Activated naive CD8-positive, alpha-beta T cell treated with anti-CD3 and anti-CD28 coated beads, Interleukin-2, amount 10 ng/mL, durations not matched to agents 7 days and 5 days (primary cell): ENCODE results near the gene ZMYND12. TPM values are rescaled to one million over a fixed set of nuclear protein-coding genes. Genes with fewer than 3 reads are reported as not detected.

Experiments
- ATAC-seq: fragments of 150-1000 bp; cut with Tn5 transposase; one replicate; pipeline ENCODE4 v1.10.0; 2021; ENCODE audit warnings: low read depth, moderate library complexity
- POLR2A ChIA-PET: fragments of 350-600 bp; sonication (Branson Sonifier 250); formaldehyde crosslinking; loops from one replicate; lab custom pipeline; 2021; ENCODE audit warnings: antibody characterized with exemption; lab: Charles Lee
- DNase-seq: peaks from one replicate; pipeline ENCODE4 v3.0.0; 2021
- H3K27ac Mint-ChIP-seq: one replicate; pipeline ENCODE4 v1.8.0; 2022; ENCODE audit warnings: mild to moderate bottlenecking, mixed read lengths
- H3K27me3 Mint-ChIP-seq: one replicate; pipeline ENCODE4 v1.8.0; 2022; ENCODE audit warnings: mild to moderate bottlenecking, moderate library complexity, mixed read lengths
- H3K36me3 Mint-ChIP-seq: one replicate; pipeline ENCODE4 v1.8.0; 2021; ENCODE audit warnings: mild to moderate bottlenecking, mixed read lengths
- H3K4me1 Mint-ChIP-seq: one replicate; pipeline ENCODE4 v1.8.0; 2021; ENCODE audit warnings: mixed read lengths
- H3K4me3 Mint-ChIP-seq: one replicate; pipeline ENCODE4 v1.8.0; 2022; ENCODE audit warnings: mild to moderate bottlenecking, moderate library complexity, mixed read lengths
- H3K9me3 Mint-ChIP-seq: one replicate; pipeline ENCODE4 v1.8.0; 2021; ENCODE audit warnings: mixed read lengths
- total RNA-seq, 2 experiments: library from RNA; stranded (reverse); gene quantifications; one replicate each; pipeline ENCODE4 v1.2.3, GENCODE V29; 2021

Gene ZMYND12
- total RNA-seq, 2 experiments from 2014 or later = 0.44 to 0.79 TPM

DNA sequence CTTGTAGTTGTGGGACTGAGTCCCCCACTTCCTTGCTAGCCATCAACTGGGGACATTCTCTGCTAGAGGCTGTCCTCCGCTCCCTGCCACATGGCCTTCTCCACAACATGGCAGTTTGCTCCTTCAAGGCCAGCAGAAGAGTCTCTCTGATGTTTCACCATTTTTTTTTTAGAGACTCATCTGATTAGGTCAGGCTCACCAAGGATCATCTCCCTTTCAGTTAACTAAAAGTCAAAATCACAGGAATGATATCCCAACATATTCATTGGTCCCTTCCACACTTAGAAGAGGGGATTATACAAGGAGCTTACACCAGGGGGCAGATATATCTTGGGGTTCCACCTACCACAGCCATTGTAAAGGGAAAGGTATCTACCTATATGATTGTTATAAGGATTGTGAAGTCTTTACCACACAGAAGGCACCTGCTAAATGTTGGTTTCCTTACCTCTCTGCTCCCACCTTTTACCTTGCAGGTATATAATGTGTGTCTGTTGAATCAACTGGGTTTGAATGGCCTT lies 51.9 kb downstream of the ZMYND12 start:
- POLR2A ChIA-PET = no interaction called here
- Mint-ChIP-seq H3K27me3 (no peaks in the 10 kb centered on the region), H3K4me3 (no peak overlapping the region), H3K4me1 (no peaks in the 10 kb centered on the region), H3K36me3 (peaks cover 7% of the 10 kb centered on the region), H3K9me3 (no peaks in the 10 kb centered on the region), H3K27ac (no peak overlapping the region)
- DNase-seq (no peak), ATAC-seq (no peak)

DNA sequence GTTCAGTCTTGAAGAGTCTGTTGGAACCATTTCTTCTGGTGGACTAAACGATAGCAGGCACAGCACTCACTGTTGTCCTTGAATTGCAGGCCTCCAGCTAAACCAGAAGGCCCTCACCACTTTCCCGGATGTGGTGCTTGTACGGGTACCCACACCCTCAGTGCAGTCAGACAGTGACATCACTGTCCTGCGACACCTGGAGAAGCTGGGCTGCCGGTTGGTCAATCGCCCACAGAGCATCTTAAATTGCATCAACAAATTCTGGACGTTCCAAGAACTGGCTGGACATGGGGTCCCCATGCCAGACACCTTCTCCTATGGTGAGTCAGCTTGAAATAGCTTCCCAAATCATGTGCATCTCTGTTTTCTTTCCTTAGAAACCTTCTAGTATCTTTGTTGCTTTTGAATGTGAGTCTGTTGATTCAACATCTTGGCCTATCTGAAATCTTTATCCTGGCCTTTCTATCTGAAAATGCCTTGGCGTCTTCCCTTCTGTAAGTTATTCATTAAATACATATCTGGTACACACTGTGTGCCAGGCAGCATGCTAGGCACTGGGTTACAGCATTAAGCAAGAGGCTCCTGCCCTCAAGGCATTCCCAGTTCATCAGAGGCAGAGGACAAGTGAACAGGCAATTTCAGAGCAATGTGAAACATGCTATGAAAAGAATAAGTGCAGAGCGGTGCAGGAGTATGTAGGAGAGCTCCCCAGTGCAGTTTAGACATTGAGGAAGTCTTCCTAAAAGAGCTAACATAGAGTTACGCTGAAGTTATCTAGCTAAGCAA lies 56.3 kb downstream of the ZMYND12 start:
- Mint-ChIP-seq H3K36me3 (no peaks in the 10 kb centered on the region), H3K4me1 (no peaks in the 10 kb centered on the region), H3K27me3 (no peaks in the 10 kb centered on the region), H3K27ac (no peak overlapping the region), H3K4me3 (no peak overlapping the region), H3K9me3 (no peaks in the 10 kb centered on the region)
- ATAC-seq = no peak
- POLR2A ChIA-PET = no interaction called here
- no peak for DNase-seq

DNA sequence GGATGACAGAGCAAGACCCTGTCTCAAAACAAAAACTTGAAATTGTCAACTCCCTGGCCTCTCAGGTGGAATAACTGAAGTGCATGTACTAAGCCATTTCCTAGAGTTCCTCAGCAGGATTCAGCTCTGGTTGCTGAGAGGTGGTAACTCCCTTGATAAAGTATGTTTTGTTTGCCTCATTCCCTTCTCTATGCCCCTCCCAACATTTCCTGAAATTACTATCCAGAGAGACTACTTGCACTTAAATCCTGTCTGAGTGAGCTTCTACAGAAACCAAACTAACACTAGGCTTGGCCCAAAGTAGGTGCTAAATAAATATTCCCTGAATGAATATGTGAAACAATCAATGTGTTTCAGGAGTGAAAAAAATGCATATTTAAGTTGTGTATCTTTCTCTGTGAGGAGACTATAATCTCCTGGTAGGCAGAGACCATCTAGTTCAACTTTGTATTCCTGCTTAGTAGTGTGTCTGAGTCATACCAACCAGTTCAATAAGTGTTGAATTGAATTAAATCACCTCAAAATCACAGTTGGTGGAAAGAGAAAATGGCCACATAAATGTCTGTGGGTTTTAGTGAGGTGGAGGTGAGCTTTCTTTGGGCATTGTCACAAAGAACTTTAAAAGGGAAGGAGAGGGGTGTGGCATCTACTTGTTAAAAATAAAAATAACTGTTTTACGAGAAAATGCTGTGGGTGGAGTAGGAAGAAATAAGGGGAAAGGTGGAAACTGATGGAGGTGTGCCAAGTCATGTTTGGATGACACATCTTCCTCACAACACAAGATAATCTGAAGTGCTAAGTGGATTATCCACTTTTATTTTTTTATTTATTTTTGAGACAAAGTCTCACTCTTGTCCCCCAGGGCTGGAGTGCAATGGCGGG lies 62.6 kb downstream of the ZMYND12 start:
- Mint-ChIP-seq H3K27ac (no peak overlapping the region), H3K4me1 (peaks cover 5% of the 10 kb centered on the region), H3K36me3 (no peaks in the 10 kb centered on the region), H3K9me3 (no peaks in the 10 kb centered on the region), H3K4me3 (no peak overlapping the region), H3K27me3 (no peaks in the 10 kb centered on the region)
- DNase-seq = no peak
- POLR2A ChIA-PET = no interaction called here
- ATAC-seq = no peak

DNA sequence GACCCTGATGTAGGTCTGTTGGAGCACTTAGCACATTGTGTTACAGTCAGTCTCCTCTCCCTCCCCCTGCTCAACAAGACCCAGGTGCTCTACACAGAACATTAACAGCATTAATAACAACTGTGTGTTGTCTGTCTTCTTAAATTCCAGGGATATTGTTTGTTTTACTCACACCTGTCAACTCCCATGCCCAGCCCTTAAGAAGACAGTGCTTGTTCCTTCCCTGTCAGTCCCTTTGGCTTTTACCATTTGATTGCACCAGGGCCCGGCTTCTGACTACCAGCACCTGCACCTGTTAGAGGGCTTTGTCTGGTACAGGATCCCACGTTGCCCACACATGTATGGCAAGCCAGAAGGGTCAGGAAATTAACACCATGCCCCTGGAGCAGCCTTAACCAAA lies 63.6 kb downstream of the ZMYND12 start:
- ATAC-seq (no peak), DNase-seq (no peak)
- POLR2A ChIA-PET = no interaction called here
- H3K27ac Mint-ChIP-seq = no peak overlapping the region
- no peaks in the 10 kb centered on the region for H3K36me3 Mint-ChIP-seq
- H3K27me3 Mint-ChIP-seq = no peaks in the 10 kb centered on the region
- H3K4me1 Mint-ChIP-seq = peaks cover 5% of the 10 kb centered on the region
- no peak overlapping the region for H3K4me3 Mint-ChIP-seq
- no peaks in the 10 kb centered on the region for H3K9me3 Mint-ChIP-seq

DNA sequence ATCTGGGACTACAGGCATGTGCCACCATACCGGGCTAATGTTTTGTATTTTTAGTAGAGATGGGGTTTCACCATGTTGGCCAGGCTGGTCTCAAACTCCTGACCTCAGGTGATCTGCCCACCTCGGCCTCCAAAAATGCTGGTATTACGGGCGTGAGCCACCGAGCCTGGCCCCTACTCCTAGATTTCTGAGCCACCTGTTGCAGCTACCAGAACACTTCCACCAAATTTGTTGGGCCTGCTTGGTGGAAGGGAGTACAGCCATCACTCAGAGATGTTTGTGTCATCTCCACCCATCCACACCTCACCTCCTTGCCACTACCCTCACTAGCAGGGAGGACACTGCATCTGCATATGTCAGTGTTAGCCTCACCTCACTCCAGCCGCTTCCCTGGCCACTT lies 69.8 kb downstream of the ZMYND12 start:
- H3K27ac Mint-ChIP-seq = no peak overlapping the region
- POLR2A ChIA-PET = no interaction called here
- H3K36me3 Mint-ChIP-seq = no peaks in the 10 kb centered on the region
- DNase-seq (no peak), ATAC-seq (no peak)
- H3K9me3 Mint-ChIP-seq = no peaks in the 10 kb centered on the region
- no peak overlapping the region for H3K4me3 Mint-ChIP-seq
- H3K27me3 Mint-ChIP-seq = peaks cover 20% of the 10 kb centered on the region
- peaks cover 4% of the 10 kb centered on the region for H3K4me1 Mint-ChIP-seq

DNA sequence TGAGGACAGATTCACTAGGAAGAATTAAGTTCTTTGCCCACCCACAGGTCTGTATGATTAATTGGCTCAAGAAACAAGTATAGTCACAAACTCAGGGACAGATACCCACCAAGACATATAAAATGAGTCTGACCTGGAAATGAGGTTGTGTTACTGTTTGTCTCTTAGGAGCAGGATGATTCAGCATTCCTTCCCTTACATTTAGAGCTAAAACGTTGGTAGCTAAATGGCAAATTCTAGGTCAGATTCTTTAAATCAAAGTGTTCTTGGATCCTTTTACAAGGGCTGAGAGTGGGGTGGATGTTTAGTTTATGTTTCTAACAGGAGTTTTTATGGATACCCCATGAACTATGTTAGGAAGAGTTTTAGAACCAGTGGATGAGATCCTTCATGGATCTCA lies 70.5 kb downstream of the ZMYND12 start:
- DNase-seq (no peak), ATAC-seq (no peak)
- H3K9me3 Mint-ChIP-seq = no peaks in the 10 kb centered on the region
- POLR2A ChIA-PET = no interaction called here
- no peak overlapping the region for H3K4me3 Mint-ChIP-seq
- H3K36me3 Mint-ChIP-seq = no peaks in the 10 kb centered on the region
- peaks cover 4% of the 10 kb centered on the region for H3K4me1 Mint-ChIP-seq
- H3K27ac Mint-ChIP-seq = no peak overlapping the region
- peaks cover 21% of the 10 kb centered on the region for H3K27me3 Mint-ChIP-seq

DNA sequence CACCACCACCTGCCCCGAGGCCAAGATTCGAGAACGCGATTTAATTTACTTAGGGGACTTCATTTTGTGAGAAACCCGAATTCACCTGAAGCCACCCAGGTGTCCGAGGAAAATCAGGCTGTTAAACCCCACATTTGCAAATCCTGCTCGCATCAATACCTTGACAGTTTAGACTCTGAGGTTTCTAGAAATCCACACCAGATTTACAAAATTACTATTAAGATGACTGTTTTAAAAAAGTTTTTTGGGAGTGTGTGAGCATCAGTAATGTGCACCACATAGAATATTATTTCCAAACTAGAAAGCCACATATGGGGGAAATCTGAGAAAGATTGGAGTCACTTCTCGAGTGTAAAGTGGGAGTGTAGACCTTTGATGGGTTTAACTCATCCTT lies 74.5 kb downstream of the ZMYND12 start:
- no peak overlapping the region for H3K27ac Mint-ChIP-seq

DNA sequence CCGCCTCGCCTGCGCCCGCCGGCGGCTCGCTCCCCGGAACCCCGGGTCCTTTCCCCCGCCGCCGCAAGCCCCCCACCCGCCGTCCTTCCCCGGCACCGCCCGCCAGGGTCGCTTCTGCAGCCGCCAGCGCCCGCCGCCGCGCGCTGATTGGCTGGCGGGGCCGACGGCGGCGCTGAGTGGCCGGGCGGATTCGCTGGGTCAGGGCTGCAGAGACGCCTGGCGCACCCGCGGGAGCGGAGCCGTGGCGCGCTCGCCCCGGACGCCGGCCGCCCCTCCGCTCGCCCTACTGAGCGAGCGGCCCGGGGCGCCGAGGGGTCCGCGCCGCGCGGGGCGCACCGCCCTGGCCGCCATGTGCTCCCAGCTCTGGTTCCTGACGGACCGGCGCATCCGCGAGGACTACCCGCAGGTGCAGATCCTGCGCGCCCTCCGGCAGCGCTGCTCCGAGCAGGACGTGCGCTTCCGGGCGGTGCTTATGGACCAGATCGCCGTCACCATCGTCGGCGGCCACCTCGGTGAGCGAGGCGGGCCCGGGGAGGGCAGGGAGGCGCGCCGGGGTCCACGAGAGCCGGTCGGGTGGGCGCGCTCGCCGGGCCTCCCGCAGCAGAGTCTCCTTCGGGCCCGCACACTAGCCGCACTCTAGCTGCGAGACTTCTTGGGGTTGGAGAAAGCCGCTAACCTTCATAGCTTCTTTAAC lies 75.1 kb downstream of the ZMYND12 start, which contains the start of gene RIMKLA:
RIMKLA (plus strand) TSS at position 207 of the 694 bp plus-strand sequence; CDS start at position 350, 143 bp downstream.
- Mint-ChIP-seq H3K4me1 (peaks cover 7% of the 10 kb centered on the region), H3K36me3 (no peaks in the 10 kb centered on the region), H3K27me3 (peaks cover 35% of the 10 kb centered on the region), H3K4me3 (peak within 1 kb of the TSS; percentile 75), H3K9me3 (no peaks in the 10 kb centered on the region), H3K27ac (no peak within 1 kb of the TSS)
- POLR2A ChIA-PET = no interaction called here
- peak; percentile 84 for ATAC-seq
- peak; percentile 67 for DNase-seq

More for the DNA sequence above, 74.5 kb downstream of the ZMYND12 start:
- Mint-ChIP-seq H3K27me3 (peaks cover 35% of the 10 kb centered on the region), H3K4me3 (peak overlapping the region; percentile 75), H3K4me1 (peaks cover 7% of the 10 kb centered on the region), H3K36me3 (no peaks in the 10 kb centered on the region), H3K9me3 (no peaks in the 10 kb centered on the region)
- POLR2A ChIA-PET = no interaction called here
- DNase-seq (no peak), ATAC-seq (no peak)

Other genes starting within 250 kb of the ZMYND12 start
- 10 to 100 TPM; 59.1 to 61.1 TPM for gene FOXJ3, start 120.8 kb downstream of the ZMYND12 start, total RNA-seq
- 1 to 10 TPM; 3.6 to 3.7 TPM for gene RIMKLA, start 75.2 kb downstream of the ZMYND12 start, total RNA-seq
- gene PPCS, start 521 bp upstream of the ZMYND12 start, total RNA-seq = 10 to 100 TPM; 51.6 to 52.1 TPM
- gene CCDC30, start 7.3 kb upstream of the ZMYND12 start, total RNA-seq = 1 to 10 TPM; 2.8 to 3.1 TPM
- 10 to 100 TPM; 90.3 to 98.6 TPM for gene PPIH, start 202.4 kb upstream of the ZMYND12 start, total RNA-seq
- 100 to 1,000 TPM; 529 to 531 TPM for gene YBX1, start 226.4 kb upstream of the ZMYND12 start, total RNA-seq